IPS-NIHi11 (cell line): ENCODE measurements around the gene LCE2A.
"Not testable (repeated sequence)": the region's sequence is repeated elsewhere in the genome, so short reads cannot be mapped to it uniquely, and the experiment has no call there.

ENCODE experiments used
- DNase-seq: peaks from one replicate; pipeline ENCODE4 v3.0.0; 2012; ENCODE audit warnings: mixed read lengths, low spot score

Gene LCE2A, protein sequence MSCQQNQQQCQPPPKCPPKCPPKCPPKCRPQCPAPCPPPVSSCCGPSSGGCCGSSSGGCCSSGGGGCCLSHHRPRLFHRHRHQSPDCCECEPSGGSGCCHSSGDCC

DNA sequence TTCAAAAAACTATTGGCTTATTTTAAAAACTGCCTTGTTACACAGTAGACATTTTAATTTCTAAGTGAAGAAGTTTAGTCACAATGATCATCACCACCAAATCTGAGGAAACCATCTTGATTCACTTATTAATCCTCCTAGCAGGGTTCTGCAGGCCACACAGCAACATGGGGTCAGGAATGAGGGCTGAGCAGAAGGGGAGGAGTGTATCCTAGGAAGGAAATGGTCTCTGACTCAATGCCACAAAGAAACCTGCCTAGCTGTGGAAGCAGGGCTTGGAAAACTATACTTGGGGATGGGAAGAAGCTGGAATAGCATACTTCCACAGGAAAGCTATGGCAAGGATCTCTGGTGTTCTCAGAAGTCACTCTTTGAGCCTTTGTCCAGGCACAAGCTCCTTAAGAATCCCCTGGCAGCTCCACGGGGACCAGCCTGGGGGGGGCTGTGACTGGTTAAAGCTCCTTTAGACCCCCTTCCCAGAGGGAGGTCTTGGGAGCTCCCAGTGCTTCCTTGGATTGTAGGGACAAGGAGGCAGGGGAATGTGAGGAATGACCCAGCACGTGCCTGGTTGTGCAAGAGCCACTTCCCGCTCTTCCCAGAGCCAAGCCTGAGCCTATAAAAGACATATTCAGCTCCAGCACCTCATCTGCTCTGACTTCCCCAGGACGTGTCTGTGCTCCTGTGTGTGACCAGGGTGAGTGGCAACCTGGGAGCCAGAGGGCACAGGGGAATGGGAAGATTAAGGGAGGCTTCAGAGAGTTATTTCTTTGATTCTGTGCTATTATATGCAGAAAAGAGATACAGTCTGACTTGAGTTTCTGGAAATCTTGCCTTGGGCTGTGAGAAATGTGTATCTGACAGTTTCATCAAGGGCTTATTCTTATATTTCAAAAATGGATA, at the start of gene LCE2A:
Gene LCE2A (plus strand): TSS at position 645 of the 900 bp plus-strand sequence. CDS start 557 bp downstream, outside the sequence.
- DNase-seq, result no peak

DNA sequence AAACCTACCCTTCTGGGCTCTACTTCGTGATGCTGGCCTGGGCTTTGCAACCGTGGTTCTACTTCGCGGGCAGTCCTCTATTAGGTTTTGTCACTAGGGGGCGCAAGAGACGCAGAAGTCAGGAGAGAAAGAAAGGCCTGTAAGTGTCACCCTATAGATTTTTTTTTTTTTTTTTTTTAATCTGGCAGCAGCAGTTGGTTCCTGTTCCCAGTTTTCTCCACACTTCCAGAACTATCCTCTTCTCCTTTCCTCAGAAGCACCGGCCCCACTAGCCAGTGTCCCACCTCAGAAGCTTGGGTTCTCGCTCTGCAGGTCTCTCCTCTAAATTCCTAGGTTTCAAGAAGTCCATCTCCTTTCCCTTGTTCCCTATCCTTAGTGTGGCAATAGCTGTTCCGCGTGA, 44.0 kb upstream of the LCE2A start:
- peak; percentile 55 for DNase-seq

DNA sequence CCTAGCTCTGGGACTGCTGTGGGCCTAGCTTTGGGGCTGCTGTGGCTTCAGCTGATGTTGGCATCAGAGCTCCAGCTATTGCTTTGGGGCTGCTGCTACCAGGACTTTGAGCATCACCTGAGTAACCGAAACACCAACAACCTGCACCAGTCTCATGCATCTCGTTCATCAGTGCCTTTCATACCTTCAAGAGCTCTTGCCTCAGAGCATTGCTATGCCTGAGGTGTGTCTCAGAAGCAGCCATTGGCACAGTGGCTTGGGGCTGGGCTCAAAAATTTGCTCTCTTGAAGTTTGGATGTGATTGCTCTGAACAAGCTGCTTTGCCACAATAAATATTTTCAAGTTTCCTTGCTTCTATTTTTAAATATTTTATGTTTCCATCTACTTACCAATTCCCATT, 41.7 kb upstream of the LCE2A start:
- DNase-seq, result no peak

DNA sequence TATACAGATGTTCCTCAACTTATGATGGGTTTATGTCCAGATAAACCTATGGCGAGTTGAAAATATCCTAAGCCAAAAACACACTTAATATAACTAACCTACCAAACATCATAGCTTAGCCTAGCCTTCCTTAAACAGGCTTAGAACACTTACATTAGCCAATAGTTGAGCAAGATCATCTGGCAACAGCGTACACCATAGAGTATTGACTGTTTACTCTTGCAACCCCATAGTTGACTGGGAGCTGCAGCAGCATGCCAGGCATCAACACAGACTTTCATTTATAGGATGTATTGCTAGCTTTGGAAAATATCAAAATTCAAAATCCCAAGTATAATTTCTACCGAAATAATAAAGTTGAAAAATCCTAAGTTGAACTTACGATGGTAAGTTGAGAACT, 40.5 kb upstream of the LCE2A start:
- DNase-seq, result no peak

DNA sequence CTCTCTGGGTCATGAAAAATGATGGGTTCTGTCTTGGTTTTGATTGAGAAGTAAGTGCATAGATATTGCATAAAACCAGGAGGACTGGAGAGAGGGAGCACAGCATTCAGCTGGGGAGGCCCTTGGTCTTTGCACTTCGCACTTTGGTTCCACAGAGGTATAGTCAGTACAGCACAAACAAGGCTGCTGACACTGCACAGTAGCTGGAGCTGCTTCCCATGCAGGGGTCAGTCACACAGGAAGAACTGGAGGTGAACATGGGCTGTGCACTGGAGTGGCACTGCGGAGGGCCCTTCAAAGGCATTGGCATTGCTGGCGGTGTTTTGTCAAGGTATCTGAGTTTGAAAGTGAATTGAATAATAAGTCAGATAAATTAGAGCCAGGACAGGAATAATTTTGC, 39.5 kb upstream of the LCE2A start:
- no peak for DNase-seq

DNA sequence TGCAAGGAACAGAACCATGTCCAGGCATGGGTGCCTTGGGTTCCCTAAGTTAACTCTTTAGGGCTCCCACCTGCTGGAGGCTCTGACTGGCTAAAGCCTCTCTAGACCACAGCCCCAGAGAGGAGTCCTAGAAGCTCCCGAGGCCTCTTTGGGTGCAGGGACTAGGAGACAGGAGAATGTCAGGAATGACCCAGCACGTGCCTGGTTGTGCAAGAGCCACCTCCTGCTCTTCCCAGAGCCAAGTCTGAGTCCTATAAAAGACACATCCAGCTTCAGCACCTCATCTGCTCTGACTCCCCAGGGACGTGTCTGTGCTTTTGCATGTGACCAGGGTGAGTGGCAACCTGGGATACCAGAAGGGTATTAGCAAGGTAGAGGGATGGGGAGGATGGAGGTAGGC, 35.0 kb upstream of the LCE2A start, which contains the start of gene LCE2D:
Gene LCE2D (plus strand): TSS at position 283 of the 400 bp plus-strand sequence. CDS start 726 bp downstream, outside the sequence.
- no peak for DNase-seq

DNA sequence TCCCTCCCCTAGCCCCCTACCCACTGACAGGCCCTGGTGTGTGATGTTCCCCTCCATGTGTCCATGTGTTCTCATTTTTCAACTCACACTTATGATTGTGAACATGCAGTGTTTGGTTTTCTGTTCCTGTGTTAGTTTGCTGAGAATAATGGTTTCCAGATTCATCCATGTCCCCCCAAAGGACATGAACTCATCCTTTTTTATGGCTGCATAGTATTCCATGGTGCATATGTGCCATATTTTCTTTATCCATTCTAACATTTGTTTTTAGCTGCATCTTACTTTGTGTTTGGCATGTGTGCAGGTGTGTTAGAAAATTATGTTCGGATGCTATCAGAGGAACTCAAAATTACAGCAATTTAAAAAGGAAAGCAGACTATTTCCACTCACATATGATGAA, 32.0 kb upstream of the LCE2A start:
- not testable (repeated sequence) for DNase-seq

DNA sequence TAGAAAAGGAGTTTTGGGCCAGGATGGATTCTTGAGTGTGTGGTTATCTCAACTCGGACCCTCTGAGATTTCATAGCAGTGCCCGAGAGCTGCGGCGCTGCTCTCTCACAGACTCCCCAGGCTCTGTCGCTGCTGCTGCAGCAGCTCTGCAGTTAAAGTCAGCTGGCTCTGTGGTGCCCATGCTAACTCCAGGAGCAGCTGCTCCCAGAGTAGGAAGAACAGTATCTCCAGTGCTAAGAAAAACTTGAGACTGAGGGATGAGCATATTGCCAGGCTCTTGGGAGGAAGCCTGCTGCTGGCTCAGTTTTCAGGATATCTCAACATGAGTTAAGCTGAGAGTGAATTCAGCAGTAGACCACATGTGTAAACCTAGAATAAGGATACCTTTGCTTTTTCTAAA, 30.5 kb upstream of the LCE2A start:
- no peak for DNase-seq

DNA sequence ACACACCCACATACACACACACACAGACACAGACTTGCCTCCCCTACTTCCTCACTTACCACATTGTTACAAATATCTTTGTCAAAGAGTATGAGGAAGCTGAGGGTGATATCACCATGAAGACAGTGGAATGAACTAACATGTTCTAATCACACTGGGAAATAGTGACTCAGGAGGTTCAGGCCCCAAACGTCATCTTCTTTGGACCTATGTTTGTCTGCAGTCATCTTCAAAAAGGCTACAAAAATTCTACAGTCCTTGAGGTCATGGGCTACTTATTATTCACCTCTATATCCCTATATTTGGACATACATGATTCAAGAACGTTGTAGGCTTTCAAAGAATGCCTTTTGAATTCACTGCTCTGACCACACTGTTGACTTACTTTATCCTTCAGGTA, 25.1 kb upstream of the LCE2A start:
- no peak for DNase-seq

DNA sequence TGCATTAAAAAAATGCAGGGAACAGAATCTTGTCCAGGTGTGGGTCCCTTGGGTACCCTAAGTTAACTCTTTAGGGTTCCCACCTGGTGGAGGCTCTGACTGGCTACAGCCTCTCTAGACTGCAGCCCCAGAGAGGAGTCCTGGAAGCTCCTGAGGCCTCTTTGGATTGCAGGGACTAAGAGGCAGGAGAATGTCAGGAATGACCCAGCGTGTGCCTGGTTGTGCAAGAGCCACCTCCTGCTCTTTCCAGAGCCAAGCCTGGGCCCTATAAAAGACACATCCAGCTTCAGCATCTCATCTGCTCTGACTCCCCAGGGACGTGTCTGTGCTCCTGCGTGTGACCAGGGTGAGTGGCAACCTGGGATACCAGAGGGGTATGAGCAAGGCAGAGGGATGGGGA, 23.2 kb upstream of the LCE2A start, which contains the start of gene LCE2C:
Gene LCE2C (plus strand): TSS at position 297 of the 400 bp plus-strand sequence. CDS start 737 bp downstream, outside the sequence.
- DNase-seq, result not testable (repeated sequence)

DNA sequence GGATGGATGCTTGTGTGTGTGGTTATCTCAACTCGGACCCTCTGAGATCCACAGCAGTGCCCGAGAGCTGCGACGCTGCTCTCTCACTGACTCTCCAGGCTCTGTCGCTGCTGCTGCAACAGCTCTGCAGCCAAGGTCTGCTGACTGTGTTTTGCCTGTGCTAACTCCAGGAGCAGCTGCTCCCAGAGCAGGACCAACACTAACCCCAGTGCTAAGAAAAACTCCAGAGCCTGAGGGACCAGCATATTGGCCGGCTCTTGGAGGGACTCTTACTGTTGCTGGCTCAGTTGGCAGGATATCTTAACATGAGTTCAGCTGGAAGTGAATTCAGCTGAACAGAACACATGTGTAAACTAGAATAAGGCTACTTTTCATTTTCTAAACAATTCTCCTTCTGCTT, 18.7 kb upstream of the LCE2A start:
- no peak for DNase-seq

DNA sequence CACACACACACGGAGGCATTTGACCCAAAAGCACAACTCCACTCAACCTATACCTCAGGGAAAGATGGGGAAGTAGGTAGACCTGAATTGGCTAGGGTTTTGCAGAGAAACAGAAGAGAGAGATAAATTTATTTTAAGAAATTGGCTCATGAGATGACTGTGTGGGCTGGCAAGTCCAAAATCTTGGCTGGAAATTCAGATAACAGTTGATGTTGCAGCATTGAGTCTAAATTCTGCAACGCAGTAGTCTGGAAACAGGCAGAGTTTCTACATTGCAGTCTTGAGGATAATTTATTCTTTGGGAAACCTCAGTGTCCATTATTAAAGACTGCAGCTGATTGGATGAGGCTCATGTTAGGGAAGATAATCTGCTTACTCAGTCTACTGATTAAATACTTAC, 16.5 kb upstream of the LCE2A start:
- DNase-seq, result no peak

DNA sequence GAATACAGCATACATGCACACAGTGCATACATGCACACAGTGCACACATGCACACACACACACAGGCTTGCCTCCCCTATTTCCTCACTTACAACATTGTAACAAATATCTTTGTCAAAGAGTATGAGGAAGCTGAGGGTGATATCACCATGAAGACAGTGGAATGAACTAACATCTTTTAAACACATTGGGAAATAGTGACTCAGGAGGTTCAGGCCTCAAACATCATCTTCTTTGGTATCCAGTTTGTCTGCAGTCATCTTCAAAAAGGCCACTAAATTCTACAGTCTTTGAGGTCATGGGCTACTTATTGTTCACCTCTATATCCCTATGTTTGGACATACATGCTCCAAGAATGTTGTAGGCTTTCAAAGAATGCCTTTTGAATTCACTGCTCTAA, 14.3 kb upstream of the LCE2A start:
- no peak for DNase-seq

DNA sequence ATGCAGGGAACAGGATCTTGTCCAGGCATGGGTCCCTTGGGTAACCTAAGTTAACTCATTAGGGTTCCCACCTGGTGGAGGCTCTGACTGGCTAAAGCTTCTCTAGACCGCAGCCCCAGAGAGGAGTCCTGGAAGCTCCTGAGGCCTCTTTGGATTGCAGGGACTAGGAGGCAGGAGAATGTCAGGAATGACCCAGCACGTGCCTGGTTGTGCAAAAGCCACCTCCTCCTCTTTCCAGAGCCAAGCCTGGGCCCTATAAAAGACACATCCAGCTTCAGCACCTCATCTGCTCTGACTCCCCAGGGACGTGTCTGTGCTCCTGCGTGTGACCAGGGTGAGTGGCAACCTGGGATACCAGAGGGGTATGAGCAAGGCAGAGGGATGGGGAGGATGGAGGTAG, 12.3 kb upstream of the LCE2A start, which contains the start of gene LCE2B:
Gene LCE2B (plus strand): TSS at position 301 of the 400 bp plus-strand sequence. CDS start 721 bp downstream, outside the sequence.
- not testable (repeated sequence) for DNase-seq

DNA sequence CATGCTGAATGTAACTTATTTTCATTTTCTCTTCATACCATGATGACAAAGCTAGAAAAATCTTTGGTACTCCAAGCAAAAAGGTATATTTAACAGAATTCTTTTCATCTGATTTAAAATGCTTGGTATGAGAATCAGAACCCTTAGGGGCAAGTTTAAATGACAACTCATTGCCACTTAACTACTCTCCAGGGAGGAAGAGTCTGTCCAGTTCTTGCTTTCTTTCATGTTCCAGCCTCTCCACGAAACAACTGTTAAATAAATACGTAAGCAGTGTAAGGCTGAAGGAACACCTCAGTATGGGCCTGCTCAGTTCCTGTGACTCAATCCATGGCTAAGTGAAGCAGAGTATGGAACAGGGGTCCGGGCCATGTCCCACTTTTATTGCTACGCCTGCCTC, 1.6 kb downstream of the LCE2A start:
- DNase-seq, result no peak

DNA sequence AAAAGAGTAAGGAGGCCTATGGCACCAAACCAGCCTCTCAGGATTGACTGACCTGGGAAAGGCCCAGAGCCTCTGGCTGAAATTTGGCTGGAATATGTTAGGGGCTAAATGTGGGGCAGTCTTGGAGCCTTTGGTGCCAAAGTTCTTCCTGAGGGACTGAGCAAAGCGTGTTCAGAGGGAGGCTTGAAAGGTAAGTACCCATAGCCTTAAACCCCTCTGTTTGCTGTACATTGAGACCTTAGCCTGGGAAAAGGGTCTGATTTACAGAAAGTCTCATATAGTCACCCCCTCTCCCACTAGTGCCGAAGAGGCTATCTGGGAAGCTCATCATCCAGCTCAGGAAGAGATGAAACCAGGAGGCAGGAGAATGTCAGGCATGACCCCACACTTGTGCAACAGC, 9.7 kb downstream of the LCE2A start, which contains the start of gene LCE4A:
Gene LCE4A (plus strand): TSS at position 301 of the 400 bp plus-strand sequence. CDS start 916 bp downstream, outside the sequence.
- no peak for DNase-seq

DNA sequence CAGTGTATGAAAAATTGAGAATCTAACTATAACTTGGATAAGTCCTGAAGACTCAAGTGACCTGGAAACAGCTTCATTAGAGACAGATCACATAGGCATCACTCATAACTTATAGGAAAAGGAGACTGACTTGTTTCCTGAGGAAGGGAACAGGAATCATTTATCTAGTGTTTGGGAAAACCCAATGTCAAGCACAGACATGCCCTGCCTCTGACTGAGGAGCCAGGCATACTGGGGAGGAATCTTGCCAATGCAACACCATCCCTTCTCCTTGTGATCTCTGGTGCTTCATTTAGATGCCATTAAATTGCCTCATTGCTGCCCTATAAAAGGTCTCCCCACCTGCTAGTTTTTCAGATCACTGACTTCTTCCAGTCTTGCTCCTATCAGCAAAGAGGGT, 20.1 kb downstream of the LCE2A start:
- no peak for DNase-seq

DNA sequence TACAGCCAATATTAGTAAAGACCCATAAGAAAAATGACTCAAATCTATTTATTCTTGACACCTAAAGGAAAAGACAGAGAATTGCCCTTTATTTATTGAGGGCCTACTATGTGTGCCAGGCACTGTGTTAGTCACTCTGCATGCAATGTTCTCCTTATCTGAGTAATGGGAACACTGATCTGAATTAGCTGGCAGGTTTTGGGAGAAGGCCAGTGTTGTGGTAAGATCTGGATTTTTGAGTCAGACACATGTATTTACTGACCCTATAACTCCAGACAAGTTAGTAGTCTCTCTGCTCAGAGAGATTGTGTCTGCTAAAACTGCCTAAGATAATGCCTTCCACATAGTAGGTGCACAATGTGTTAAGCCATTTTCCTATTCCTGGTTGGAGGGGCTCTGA, 27.1 kb downstream of the LCE2A start:
- DNase-seq, result no peak

DNA sequence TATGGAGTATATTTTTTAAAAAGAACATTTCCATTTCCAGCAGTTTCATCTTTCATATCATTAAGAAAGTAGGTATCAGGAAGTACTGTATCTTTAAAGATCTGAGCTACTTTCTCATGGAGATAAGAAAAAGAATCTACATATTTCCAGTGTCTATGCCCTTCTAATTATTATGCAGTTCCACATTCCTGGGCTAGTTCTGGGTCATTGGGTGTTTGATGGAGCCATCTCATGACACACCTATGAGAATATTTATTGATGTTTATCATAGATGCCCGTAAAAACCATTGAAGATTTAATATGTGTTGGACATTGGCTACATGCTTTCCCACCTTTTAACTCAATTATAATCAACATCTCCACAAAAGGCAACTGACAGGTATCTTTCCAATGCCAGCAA, 30.8 kb downstream of the LCE2A start:
- no peak for DNase-seq

DNA sequence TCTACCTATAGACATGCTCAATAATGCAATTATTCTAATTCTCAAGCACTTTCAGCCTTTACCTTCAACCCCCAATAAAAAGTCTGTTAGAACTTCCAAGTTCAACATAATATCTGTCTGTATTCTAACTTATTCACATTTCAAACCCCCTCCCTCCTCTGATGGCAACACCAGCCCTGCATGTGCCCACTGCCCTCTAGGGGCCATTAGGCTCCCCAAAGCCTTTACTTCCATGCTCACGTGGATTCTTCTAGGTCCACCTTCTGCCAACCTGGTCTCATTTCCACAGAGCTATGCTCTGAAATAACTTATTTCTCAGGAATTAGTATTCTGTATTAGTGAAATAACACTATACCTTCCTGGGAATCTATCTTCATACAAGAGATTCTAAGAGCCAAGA, 37.5 kb downstream of the LCE2A start:
- no peak for DNase-seq

DNA sequence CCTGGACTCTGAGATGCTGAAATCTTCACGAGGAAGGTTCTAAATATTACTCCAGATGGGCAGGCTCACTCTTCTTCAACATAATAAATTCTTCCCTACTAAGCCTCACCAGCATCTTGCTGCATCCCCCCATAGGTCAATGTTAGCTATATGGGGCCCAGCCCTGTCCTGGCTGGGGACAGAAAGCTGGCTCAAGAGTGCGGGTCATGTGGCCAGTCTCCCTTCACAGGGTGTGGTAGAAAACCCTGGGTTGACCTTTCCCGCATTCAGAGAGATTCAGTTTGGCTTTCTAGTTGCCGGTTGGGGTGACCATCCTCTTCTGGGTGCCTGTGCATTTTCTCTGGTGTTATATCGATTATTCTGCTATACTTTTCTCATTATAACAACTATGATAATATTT, 39.9 kb downstream of the LCE2A start:
- DNase-seq, result no peak

DNA sequence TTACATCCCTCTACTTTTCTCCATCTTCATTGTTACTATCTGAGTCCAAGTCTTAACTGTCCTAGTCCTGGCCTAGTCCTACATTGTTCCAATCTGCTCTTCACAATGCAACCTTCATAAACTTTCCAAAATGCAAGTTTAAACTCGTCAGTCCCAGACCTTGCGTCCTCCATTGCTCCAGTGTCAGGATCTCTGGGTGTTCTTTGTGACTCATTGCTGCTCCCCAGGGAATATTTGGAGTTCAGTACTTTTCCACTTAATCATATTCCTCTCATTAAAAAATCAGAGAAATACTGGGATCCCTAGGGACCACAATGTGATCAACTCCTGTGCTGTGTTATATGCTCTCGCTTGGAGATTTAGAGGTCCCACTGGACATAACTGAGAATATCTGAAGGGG, 41.7 kb downstream of the LCE2A start:
- DNase-seq, result no peak

DNA sequence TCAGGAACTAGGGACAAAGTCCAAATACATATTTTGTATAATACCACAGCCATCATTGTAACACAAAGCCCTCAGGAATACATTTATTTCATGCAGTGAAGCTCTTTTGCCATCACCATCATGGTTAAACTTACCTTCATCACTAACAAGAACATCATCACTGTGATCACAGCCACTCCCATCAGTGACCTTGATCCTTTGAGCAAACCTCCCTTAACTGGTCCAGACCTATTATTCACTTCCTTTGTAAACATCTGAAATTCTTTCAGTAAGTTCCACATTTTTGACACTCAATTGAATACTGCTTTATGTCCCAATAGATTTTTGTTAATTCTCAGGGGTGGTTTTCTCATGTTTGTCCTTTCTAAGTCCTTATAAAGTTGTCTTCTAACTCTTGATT, 43.5 kb downstream of the LCE2A start:
- DNase-seq, result no peak
